Adipose tissue (tissue), 3 donors: ENCODE results near the gene EIF2S3B. TPM values are rescaled to one million over a fixed set of nuclear protein-coding genes. Genes with fewer than 3 reads are reported as not detected.

Experiments
- H3K27ac ChIP-seq: one replicate; pipeline ENCODE4 v1.5.1; 2013; ENCODE audit warnings: low read depth, low read length
- WGBS, 3 donors: extraction: QIAGEN DNeasy Blood & Tissue Kit; methylation state at CpG; one replicate each; pipeline ENCODE4 v1.1.7; 2013; 5-methylcytosine and 5-hydroxymethylcytosine counted together
- polyA plus RNA-seq, 3 donors: library from polyadenylated mRNA; stranded (reverse); fragments of 200-250 nt; gene quantifications; one replicate each; pipeline ENCODE4 v1.2.3, GENCODE V29; 2013
- donor health status: healthy with polysubstance abuse.
- donor health status: Bipolar disorder and iron deficiency.
- donor health status: healthy.

The EIF2S3B gene
- polyA plus RNA-seq, 3 donors, result 0.41 to 0.79 (median 0.51) TPM

DNA sequence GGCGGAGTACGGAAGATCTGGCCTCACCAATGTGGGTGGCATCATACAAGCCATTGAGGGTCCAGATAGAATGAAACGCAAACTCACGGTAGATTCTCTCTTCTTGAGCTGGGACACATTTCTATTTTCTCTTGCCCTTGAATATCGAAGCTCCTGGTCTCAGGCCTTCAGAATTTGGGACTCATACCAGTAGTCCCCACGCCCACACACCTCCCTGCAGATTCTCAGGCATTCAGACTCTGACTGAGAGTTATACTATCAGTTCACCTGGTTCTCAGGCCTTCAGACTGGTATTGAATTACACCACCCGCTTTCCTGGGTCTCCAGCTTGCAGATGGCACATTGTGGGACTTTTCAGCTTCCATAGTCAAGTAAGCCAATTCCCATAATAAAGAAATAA is 37.8 kb downstream of the EIF2S3B start:
- H3K27ac ChIP-seq, result no peak overlapping the region
- WGBS, 3 donors, result 76 to 80% (median 80%) methylated on average over 7 of the region's 7 CpGs

DNA sequence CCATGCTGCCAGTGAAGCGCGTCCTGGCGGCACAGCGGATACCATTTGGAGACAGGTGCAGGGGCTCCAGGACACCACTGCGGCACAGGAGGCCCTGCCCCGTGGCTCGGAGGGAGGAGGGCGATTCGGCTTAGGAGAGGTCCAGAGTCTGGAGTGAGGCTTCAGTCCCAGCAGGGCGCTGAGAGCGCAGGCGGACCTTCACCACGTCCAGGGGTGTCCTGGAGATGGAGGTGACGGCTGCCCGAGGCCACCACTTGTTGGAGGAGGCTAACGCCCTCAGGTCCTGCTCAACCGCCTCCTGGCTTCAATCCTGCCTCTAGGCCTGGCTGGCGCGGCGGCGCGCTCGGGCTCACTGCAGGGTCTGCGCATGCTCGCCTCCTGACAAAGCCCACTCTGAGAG is 45.7 kb downstream of the EIF2S3B start:
- WGBS, 3 donors, result 92 to 97% (median 95%) methylated on average over 25 of the region's 25 CpGs
- no peak overlapping the region for H3K27ac ChIP-seq

DNA sequence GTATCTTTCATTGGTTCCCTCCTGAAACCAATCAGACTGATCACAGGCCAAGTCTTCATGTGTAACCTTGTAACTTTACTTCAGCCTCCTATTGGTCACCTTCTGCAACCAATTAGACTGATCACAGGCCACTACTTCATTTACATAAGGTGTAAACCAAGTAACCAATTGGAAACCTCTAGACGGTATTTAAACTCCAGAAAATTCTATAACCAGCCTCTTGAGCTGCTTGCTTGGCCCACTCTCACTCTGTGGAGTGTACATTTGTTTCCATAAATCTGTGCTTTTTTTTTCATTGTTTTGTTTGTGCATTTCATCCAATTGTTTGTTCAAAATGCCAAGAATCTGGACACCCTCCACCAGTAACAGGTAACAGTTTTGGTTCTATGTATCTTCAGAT is 47.5 kb downstream of the EIF2S3B start:
- 73 to 95% (median 94%) methylated on average over 1 of the region's 1 CpG for WGBS, 3 donors
- H3K27ac ChIP-seq, result no peak overlapping the region

DNA sequence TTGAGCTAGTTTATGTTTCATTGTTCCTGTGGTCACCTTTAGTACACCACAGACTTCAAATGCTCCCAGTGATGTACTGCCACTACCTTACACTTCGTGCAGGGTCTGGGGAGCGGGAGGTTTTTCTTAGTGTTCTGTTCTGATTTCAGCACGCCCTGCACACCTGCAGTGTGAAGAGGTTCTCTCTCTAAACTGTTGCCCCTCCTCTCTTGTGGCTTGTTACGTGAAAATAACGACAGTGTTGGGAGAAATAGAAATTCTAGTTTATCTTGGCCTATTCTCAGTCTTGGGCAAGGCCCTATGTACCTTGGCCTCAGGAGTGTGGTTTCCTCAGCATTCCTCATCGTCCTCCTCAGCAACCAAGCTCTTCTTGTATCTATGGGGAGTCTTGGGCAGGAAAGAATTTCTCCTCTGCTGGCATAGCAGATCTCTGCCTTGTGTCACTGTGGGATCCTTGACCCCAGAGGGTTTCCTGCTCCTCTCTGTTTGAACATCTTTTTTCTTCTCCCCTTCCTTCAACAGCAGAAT is 48.6 kb downstream of the EIF2S3B start:
- H3K27ac ChIP-seq, result no peak overlapping the region
- 73 to 84% (median 79%) methylated on average over 6 of the region's 6 CpGs for WGBS, 3 donors

DNA sequence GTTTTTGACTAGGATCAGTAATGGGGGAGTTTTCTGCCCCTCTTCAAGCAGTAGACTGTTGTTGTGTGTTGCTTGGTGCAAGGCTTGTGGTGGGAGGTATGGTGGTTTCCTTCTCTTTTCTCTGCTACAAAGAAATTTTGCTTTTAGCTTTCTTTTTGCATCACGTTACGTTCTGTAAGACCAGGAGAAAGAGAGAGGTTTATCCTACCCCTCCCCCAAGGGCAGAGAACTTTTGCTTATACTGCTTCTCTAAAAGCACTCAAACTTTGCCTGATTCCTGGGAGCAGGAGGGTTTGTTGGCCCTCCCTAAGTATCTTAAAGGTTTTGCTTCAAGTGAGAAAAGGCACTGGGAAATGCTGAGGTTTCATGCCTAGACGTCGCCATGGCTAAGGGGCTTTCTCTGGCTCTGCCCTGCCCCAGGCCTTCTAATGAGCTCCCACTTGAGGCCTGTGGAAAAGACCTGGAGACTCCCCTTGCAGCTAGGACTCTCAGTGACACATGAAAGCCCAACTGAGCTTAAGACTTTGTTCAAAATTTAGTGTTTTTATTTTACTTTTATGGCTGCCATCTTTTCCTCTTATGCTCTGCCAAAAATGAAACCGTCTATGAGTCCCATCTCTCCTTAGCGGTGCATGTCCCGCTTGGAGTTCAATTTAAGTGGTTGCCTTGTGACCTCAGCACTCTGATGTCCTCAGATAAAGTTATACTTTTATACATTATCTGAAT is 49.2 kb downstream of the EIF2S3B start:
- WGBS, 3 donors, result 78 to 85% (median 80%) methylated on average over 7 of the region's 7 CpGs
- H3K27ac ChIP-seq, result no peak overlapping the region

DNA sequence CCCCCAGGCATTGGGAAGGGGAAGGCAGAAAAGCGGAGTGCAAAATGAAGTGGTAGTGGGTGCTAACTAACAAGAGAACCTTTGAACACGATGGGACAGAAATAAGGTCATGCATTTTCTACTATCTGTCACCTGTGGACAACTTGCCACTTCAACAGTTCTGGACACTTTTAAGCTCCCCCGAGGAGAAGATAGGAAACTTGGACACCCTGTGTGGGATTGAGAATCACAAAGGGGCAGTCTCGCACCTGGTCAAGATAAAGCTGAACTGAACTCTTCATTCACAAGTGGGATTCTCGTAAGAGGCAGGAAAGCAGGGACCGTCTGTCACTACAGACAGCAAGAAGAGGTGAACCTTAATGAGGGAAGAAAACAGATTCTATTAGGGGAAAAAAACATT is 51.6 kb downstream of the EIF2S3B start:
- WGBS, 3 donors, result 58 to 76% (median 75%) methylated on average over 6 of the region's 6 CpGs
- H3K27ac ChIP-seq, result no peak overlapping the region

DNA sequence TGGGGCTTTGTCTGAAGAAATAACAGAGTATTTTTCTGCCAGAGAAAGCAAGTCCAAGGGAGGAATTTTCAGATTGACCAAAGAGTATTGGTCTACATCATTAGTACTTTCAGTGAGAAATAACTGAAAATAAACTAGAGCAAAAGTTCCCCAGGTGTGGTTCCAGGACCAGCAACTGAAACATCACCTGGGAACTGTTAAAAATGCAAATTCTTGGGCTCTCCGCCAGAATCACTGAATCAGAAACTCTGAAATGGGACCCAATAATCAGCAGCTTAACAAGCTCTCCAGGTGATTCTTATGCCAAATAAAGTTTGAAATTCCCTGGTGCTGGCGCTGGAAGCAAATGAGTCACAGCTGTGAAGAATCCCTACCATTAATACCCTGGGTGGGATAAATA is 52.1 kb downstream of the EIF2S3B start:
- H3K27ac ChIP-seq, result no peak overlapping the region
- 45 to 82% (median 75%) methylated on average over 2 of the region's 2 CpGs for WGBS, 3 donors

Other genes starting within 250 kb of the EIF2S3B start
- 1 to 10 TPM in 1 of 3 donors, under 1 TPM in 2; 0.16 to 1.3 (median 0.42) TPM for gene KLRD1, start 198.0 kb upstream of the EIF2S3B start, polyA plus RNA-seq
- 1 to 10 TPM in 2 of 3 donors, under 1 TPM in 1; 0.84 to 2.0 (median 1.6) TPM for gene KLRK1, start 115.8 kb upstream of the EIF2S3B start, polyA plus RNA-seq
- under 1 TPM in 1 of 3 donors, not detected in 2; 0.18 TPM for gene KLRC4, start 96.1 kb upstream of the EIF2S3B start, polyA plus RNA-seq
- under 1 TPM in 2 of 3 donors, not detected in 1; 0.17 to 0.27 TPM for gene KLRC3, start 85.3 kb upstream of the EIF2S3B start, polyA plus RNA-seq
- gene KLRC2, start 69.9 kb upstream of the EIF2S3B start, polyA plus RNA-seq, result under 1 TPM in 2 of 3 donors, not detected in 1; 0.06 to 0.30 TPM
- under 1 TPM in 2 of 3 donors, not detected in 1; 0.12 to 0.79 TPM for gene KLRC1, start 52.5 kb upstream of the EIF2S3B start, polyA plus RNA-seq
- gene MAGOHB, start 107.7 kb downstream of the EIF2S3B start, polyA plus RNA-seq, result 10 to 100 TPM in 2 of 3 donors, 1 to 10 TPM in 1; 6.8 to 18.7 (median 12.3) TPM
- gene STYK1, start 168.2 kb downstream of the EIF2S3B start, polyA plus RNA-seq, result under 1 TPM in 2 of 3 donors, not detected in 1; 0.05 to 0.86 TPM
- gene YBX3, start 217.4 kb downstream of the EIF2S3B start, polyA plus RNA-seq, result 100 to 1,000 TPM; 398 to 461 (median 424) TPM